ENCODE results near the gene PTPRN2.

PTPRN2 gene

GRCh38 chr7:157757776-157758467, 829.7 kb downstream of the PTPRN2 start:
- H3K4me1 ChIP-seq (ENCODE audit: control insufficient read depth in 2 of 2, insufficient read depth in 1 of 2, low read depth in 1 of 2, low read length in 2 of 2), result peaks cover 0 to 1% of the 10 kb centered on the region in 2 donors
- H3K79me1 ChIP-seq (ENCODE audit: low read depth, low read length), result peaks cover 1% of the 10 kb centered on the region
- no peaks in the 10 kb centered on the region for H3K36me3 ChIP-seq (replicated peaks in 1 of 2; ENCODE audit: control insufficient read depth in 2 of 2, insufficient read depth in 2 of 2, low read length in 2 of 2)
- H2BK120ac ChIP-seq (ENCODE audit: low read depth, low read length), result no peak overlapping the region
- no peak overlapping the region for H4K8ac ChIP-seq (ENCODE audit: low read depth, low read length)
- no peak for DNase-seq (ENCODE audit: low spot score)
- H2BK12ac ChIP-seq (ENCODE audit: low read length), result peak overlapping the region; percentile 98
- WGBS, 2 donors (ENCODE audit: extremely low coverage in 2 of 2, insufficient read length in 2 of 2, insufficient replicate concordance in 1 of 2), result no CpG with 5 or more reads among the region's 48 CpGs
- no peak overlapping the region for H3K27ac ChIP-seq (replicated peaks; ENCODE audit: low read length)
- no peak overlapping the region for H3K4me3 ChIP-seq (ENCODE audit: low read length in 2 of 2)
- H3K9ac ChIP-seq (ENCODE audit: low read depth, low read length, poor library complexity), result no peak overlapping the region
- no peak overlapping the region for H2AFZ ChIP-seq (ENCODE audit: low read length)
- H3K27me3 ChIP-seq (ENCODE audit: control insufficient read depth in 3 of 3, insufficient read depth in 3 of 3, low read depth in 1 of 3, low read length in 3 of 3), result no peaks in the 10 kb centered on the region
- peak overlapping the region; percentile 95 for H3K23ac ChIP-seq (ENCODE audit: low read depth, low read length, poor library complexity)
- no peak overlapping the region for H3K4ac ChIP-seq (ENCODE audit: low read length)
- no peaks in the 10 kb centered on the region for H3K9me3 ChIP-seq (replicated peaks in 1 of 2; ENCODE audit: control insufficient read depth in 2 of 2, insufficient read depth in 1 of 2, low read depth in 1 of 2, low read length in 2 of 2)
- peak overlapping the region; percentile 55 for H3K18ac ChIP-seq (ENCODE audit: low read length)
- H2AK5ac ChIP-seq (ENCODE audit: low read depth, low read length), result peak overlapping the region; percentile 92
- H4K91ac ChIP-seq (ENCODE audit: low read depth, low read length, poor library complexity), result no peak overlapping the region
- peak overlapping the region; percentile 100 for H2BK15ac ChIP-seq (ENCODE audit: low read length)
- no peak overlapping the region for H2BK5ac ChIP-seq (ENCODE audit: low read length)
- peak overlapping the region; percentile 82 for H3K14ac ChIP-seq (ENCODE audit: low read length)
- no peak overlapping the region for H3K4me2 ChIP-seq (ENCODE audit: insufficient read depth, low read length, poor library complexity, severe bottlenecking)

GRCh38 chr7:157757211-157757610, 830.4 kb downstream of the PTPRN2 start:
- no peak overlapping the region for H2BK12ac ChIP-seq (ENCODE audit: low read length)
- peaks cover 1% of the 10 kb centered on the region for H3K79me1 ChIP-seq (ENCODE audit: low read depth, low read length)
- H3K9ac ChIP-seq (ENCODE audit: low read depth, low read length, poor library complexity), result no peak overlapping the region
- peak overlapping the region; percentile 73 for H3K23ac ChIP-seq (ENCODE audit: low read depth, low read length, poor library complexity)
- peak overlapping the region; percentile 85 for H2BK15ac ChIP-seq (ENCODE audit: low read length)
- H2AK5ac ChIP-seq (ENCODE audit: low read depth, low read length), result peak overlapping the region; percentile 79
- peak overlapping the region; percentile 47 for H3K14ac ChIP-seq (ENCODE audit: low read length)
- H3K18ac ChIP-seq (ENCODE audit: low read length), result peak overlapping the region; percentile 87
- H2BK120ac ChIP-seq (ENCODE audit: low read depth, low read length), result no peak overlapping the region
- H4K8ac ChIP-seq (ENCODE audit: low read depth, low read length), result no peak overlapping the region
- WGBS, 2 donors (ENCODE audit: extremely low coverage in 2 of 2, insufficient read length in 2 of 2, insufficient replicate concordance in 1 of 2), result no CpG with 5 or more reads among the region's 21 CpGs
- no peak overlapping the region for H3K4me2 ChIP-seq (ENCODE audit: insufficient read depth, low read length, poor library complexity, severe bottlenecking)
- H3K4me1 ChIP-seq (ENCODE audit: control insufficient read depth in 2 of 2, insufficient read depth in 1 of 2, low read depth in 1 of 2, low read length in 2 of 2), result peaks cover 0 to 1% of the 10 kb centered on the region in 2 donors
- no peaks in the 10 kb centered on the region for H3K36me3 ChIP-seq (replicated peaks in 1 of 2; ENCODE audit: control insufficient read depth in 2 of 2, insufficient read depth in 2 of 2, low read length in 2 of 2)
- H4K91ac ChIP-seq (ENCODE audit: low read depth, low read length, poor library complexity), result no peak overlapping the region
- no peak for DNase-seq (ENCODE audit: low spot score)
- H3K27ac ChIP-seq (replicated peaks; ENCODE audit: low read length), result no peak overlapping the region
- no peak overlapping the region for H3K4me3 ChIP-seq (ENCODE audit: low read length in 2 of 2)
- H3K4ac ChIP-seq (ENCODE audit: low read length), result no peak overlapping the region
- no peaks in the 10 kb centered on the region for H3K9me3 ChIP-seq (replicated peaks in 1 of 2; ENCODE audit: control insufficient read depth in 2 of 2, insufficient read depth in 1 of 2, low read depth in 1 of 2, low read length in 2 of 2)
- H2AFZ ChIP-seq (ENCODE audit: low read length), result no peak overlapping the region
- no peaks in the 10 kb centered on the region for H3K27me3 ChIP-seq (ENCODE audit: control insufficient read depth in 3 of 3, insufficient read depth in 3 of 3, low read depth in 1 of 3, low read length in 3 of 3)
- no peak overlapping the region for H2BK5ac ChIP-seq (ENCODE audit: low read length)

GRCh38 chr7:157755741-157756140, 831.9 kb downstream of the PTPRN2 start:
- H3K23ac ChIP-seq (ENCODE audit: low read depth, low read length, poor library complexity), result no peak overlapping the region
- no peak overlapping the region for H4K8ac ChIP-seq (ENCODE audit: low read depth, low read length)
- DNase-seq (ENCODE audit: low spot score), result no peak
- no peak overlapping the region for H3K18ac ChIP-seq (ENCODE audit: low read length)
- H2BK15ac ChIP-seq (ENCODE audit: low read length), result no peak overlapping the region
- H3K36me3 ChIP-seq (replicated peaks in 1 of 2; ENCODE audit: control insufficient read depth in 2 of 2, insufficient read depth in 2 of 2, low read length in 2 of 2), result no peaks in the 10 kb centered on the region
- no peak overlapping the region for H3K9ac ChIP-seq (ENCODE audit: low read depth, low read length, poor library complexity)
- H2BK5ac ChIP-seq (ENCODE audit: low read length), result no peak overlapping the region
- H2AK5ac ChIP-seq (ENCODE audit: low read depth, low read length), result no peak overlapping the region
- H2BK120ac ChIP-seq (ENCODE audit: low read depth, low read length), result no peak overlapping the region
- peaks cover 1% of the 10 kb centered on the region for H3K79me1 ChIP-seq (ENCODE audit: low read depth, low read length)
- no peak overlapping the region for H3K27ac ChIP-seq (replicated peaks; ENCODE audit: low read length)
- peaks cover 0 to 1% of the 10 kb centered on the region in 2 donors for H3K4me1 ChIP-seq (ENCODE audit: control insufficient read depth in 2 of 2, insufficient read depth in 1 of 2, low read depth in 1 of 2, low read length in 2 of 2)
- H3K4me3 ChIP-seq (ENCODE audit: low read length in 2 of 2), result no peak overlapping the region
- no peak overlapping the region for H3K14ac ChIP-seq (ENCODE audit: low read length)
- no peak overlapping the region for H3K4ac ChIP-seq (ENCODE audit: low read length)
- no CpG with 5 or more reads among the region's 7 CpGs for WGBS, 2 donors (ENCODE audit: extremely low coverage in 2 of 2, insufficient read length in 2 of 2, insufficient replicate concordance in 1 of 2)
- H3K9me3 ChIP-seq (replicated peaks in 1 of 2; ENCODE audit: control insufficient read depth in 2 of 2, insufficient read depth in 1 of 2, low read depth in 1 of 2, low read length in 2 of 2), result peaks cover 0 to 11% of the 10 kb centered on the region in 2 donors
- H3K4me2 ChIP-seq (ENCODE audit: insufficient read depth, low read length, poor library complexity, severe bottlenecking), result no peak overlapping the region
- no peak overlapping the region for H4K91ac ChIP-seq (ENCODE audit: low read depth, low read length, poor library complexity)
- no peak overlapping the region for H2AFZ ChIP-seq (ENCODE audit: low read length)
- H3K27me3 ChIP-seq (ENCODE audit: control insufficient read depth in 3 of 3, insufficient read depth in 3 of 3, low read depth in 1 of 3, low read length in 3 of 3), result no peaks in the 10 kb centered on the region
- no peak overlapping the region for H2BK12ac ChIP-seq (ENCODE audit: low read length)

- Histone ChIP-seq H3K36me3 (replicated peaks in 1 of 2; ENCODE audit: control insufficient read depth in 2 of 2, insufficient read depth in 2 of 2, low read length in 2 of 2) (no peaks in the 10 kb centered on the region), H2AFZ (ENCODE audit: low read length) (no peak overlapping the region), H3K79me1 (ENCODE audit: low read depth, low read length) (peaks cover 1% of the 10 kb centered on the region), H3K4me2 (ENCODE audit: insufficient read depth, low read length, poor library complexity, severe bottlenecking) (no peak overlapping the region), H4K8ac (ENCODE audit: low read depth, low read length) (no peak overlapping the region), H2BK15ac (ENCODE audit: low read length) (no peak overlapping the region), H3K4me1 (ENCODE audit: control insufficient read depth in 2 of 2, insufficient read depth in 1 of 2, low read depth in 1 of 2, low read length in 2 of 2) (peaks cover 0 to 1% of the 10 kb centered on the region in 2 donors), H3K27ac (replicated peaks; ENCODE audit: low read length) (no peak overlapping the region), H3K4ac (ENCODE audit: low read length) (no peak overlapping the region), H2BK120ac (ENCODE audit: low read depth, low read length) (no peak overlapping the region), H2AK5ac (ENCODE audit: low read depth, low read length) (peak overlapping the region; percentile 54), H3K27me3 (ENCODE audit: control insufficient read depth in 3 of 3, insufficient read depth in 3 of 3, low read depth in 1 of 3, low read length in 3 of 3) (no peaks in the 10 kb centered on the region), H2BK12ac (ENCODE audit: low read length) (no peak overlapping the region), H3K9me3 (replicated peaks in 1 of 2; ENCODE audit: control insufficient read depth in 2 of 2, insufficient read depth in 1 of 2, low read depth in 1 of 2, low read length in 2 of 2) (peaks cover 0 to 13% of the 10 kb centered on the region in 2 donors), H3K14ac (ENCODE audit: low read length) (no peak overlapping the region), H3K4me3 (ENCODE audit: low read length in 2 of 2) (no peak overlapping the region), H3K9ac (ENCODE audit: low read depth, low read length, poor library complexity) (no peak overlapping the region), H3K18ac (ENCODE audit: low read length) (peak overlapping the region; percentile 78), H3K23ac (ENCODE audit: low read depth, low read length, poor library complexity) (peak overlapping the region; percentile 58), H2BK5ac (ENCODE audit: low read length) (peak overlapping the region; percentile 88), H4K91ac (ENCODE audit: low read depth, low read length, poor library complexity) (no peak overlapping the region)
- no peak for DNase-seq (ENCODE audit: low spot score)
- no CpG with 5 or more reads among the region's 9 CpGs for WGBS, 2 donors (ENCODE audit: extremely low coverage in 2 of 2, insufficient read length in 2 of 2, insufficient replicate concordance in 1 of 2)
Measured at GRCh38 chr7:157754416-157754790, 833.2 kb downstream of the PTPRN2 start.
